OCI-LY3 (cell line): ENCODE measurements around the gene PNPLA2.

Source experiments
- H2AFZ ChIP-seq: fragments of 200-600, 300-600 bp; shearing (Covaris generic); 2 replicates; pipeline ENCODE4 v1.6.0; 2014; ENCODE audit warnings: antibody characterized with exemption, low read depth, low read length
- H3K27ac ChIP-seq: fragments of 200-600, 300-600 bp; sonication (generic); 2 replicates; pipeline ENCODE4 v1.5.1; 2014; ENCODE audit warnings: mild to moderate bottlenecking, low read length, moderate library complexity, mixed read lengths
- H3K27me3 ChIP-seq: fragments of 200-600, 300-600 bp; sonication (generic); 2 replicates; pipeline ENCODE4 v1.6.1; 2014; ENCODE audit warnings: low read depth, low read length, mixed read lengths
- H3K36me3 ChIP-seq: fragments of 200-600, 300-600 bp; sonication (generic); replicated peaks from 2 replicates; pipeline ENCODE3; 2014; ENCODE audit warnings: low read depth, low read length, mixed read lengths
- H3K4me1 ChIP-seq: fragments of 300-600, 200-600 bp; sonication (generic); 2 replicates; pipeline ENCODE4 v1.6.1; 2014; ENCODE audit warnings: low read length, mixed read lengths
- H3K4me2 ChIP-seq: fragments of 200-600, 300-600 bp; sonication (generic); 2 replicates; pipeline ENCODE4 v1.6.1; 2014; ENCODE audit warnings: low read length, mixed read lengths
- H3K4me3 ChIP-seq: fragments of 300-600, 200-600 bp; sonication (generic); 2 replicates; pipeline ENCODE4 v1.5.1; 2014; ENCODE audit warnings: antibody characterized with exemption, mild to moderate bottlenecking, low read length, moderate library complexity
- H3K79me2 ChIP-seq: fragments of 300-600, 200-600 bp; shearing (Covaris generic); 2 replicates; pipeline ENCODE4 v1.6.1; 2014; ENCODE audit warnings: mild to moderate bottlenecking, low read length, mixed read lengths
- H3K9ac ChIP-seq: fragments of 300-600, 200-600 bp; shearing (Covaris generic); 2 replicates; pipeline ENCODE4 v1.6.0; 2014; ENCODE audit warnings: mild to moderate bottlenecking, low read length, moderate library complexity
- H3K9me3 ChIP-seq: fragments of 200-600, 300-600 bp; shearing (Covaris generic); 2 replicates; pipeline ENCODE4 v1.6.1; 2014; ENCODE audit warnings: low read length, mixed read lengths; ENCODE audit not compliant: insufficient read depth
- H4K20me1 ChIP-seq: fragments of 200-600, 300-600 bp; sonication (generic); 2 replicates; pipeline ENCODE4 v1.6.1; 2016; ENCODE audit warnings: low read length, mixed read lengths; ENCODE audit not compliant: insufficient read depth
- EZH2phosphoT487 ChIP-seq: fragments of 200-600 bp; shearing (Covaris generic); IDR thresholded peaks from 2 replicates; pipeline ENCODE4 v1.6.1; 2018; ENCODE audit warnings: antibody characterized with exemption, mixed run types, low read depth
- TF ChIP-seq, protein P1 (sequence below): fragments of 200-600, 300-600 bp; sonication (generic); IDR thresholded peaks from 2 replicates; pipeline ENCODE4 v1.5.1; 2014; ENCODE audit warnings: antibody characterized with exemption, low read length, low read depth

Gene PNPLA2

DNA sequence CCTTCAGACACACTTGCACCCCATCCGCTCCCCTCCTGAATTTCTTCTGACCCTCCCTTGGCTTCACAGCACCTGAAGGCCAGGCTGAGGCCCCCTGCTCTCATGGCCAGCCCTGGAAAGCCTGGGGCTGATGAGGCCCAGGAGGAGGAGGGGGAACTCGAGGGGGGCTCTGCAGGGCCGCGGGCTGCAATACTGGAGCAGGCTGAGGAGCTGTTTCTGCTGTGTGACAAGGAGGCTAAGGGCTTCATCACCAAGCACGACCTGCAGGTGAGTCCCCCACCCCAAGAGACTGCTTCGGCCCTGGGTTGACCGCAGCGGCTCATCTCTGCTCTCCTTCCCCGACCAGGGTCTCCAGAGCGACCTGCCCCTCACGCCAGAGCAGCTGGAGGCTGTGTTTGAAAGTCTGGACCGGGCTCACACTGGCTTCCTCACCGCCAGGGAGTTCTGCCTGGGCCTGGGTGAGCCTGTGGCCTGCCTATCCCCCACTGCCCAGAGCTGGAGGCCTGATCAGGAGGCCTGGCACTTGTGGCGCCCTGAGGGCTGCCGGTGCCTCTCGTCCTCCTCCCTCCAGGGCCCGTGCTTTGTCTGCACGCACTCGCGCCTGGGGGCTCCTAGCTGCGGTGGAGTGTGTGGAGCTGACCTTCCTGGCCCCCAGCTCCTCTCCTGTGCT, 9.9 kb downstream of the PNPLA2 start:
- H3K4me1 ChIP-seq, result peaks cover 43% of the 10 kb centered on the region
- H3K4me2 ChIP-seq, result peak overlapping the region; percentile 92
- no peaks in the 10 kb centered on the region for H4K20me1 ChIP-seq
- no peak overlapping the region for H3K27ac ChIP-seq
- H2AFZ ChIP-seq, result no peak overlapping the region
- H3K27me3 ChIP-seq, result no peaks in the 10 kb centered on the region
- H3K9me3 ChIP-seq, result no peaks in the 10 kb centered on the region
- peaks cover 5% of the 10 kb centered on the region for H3K79me2 ChIP-seq
- H3K4me3 ChIP-seq, result peak overlapping the region; percentile 52; the same call in 1 of the 2 replicates
- peaks cover 9% of the 10 kb centered on the region for H3K36me3 ChIP-seq
- TF ChIP-seq EZH2phosphoT487, result no peak
- TF ChIP-seq, protein P1, sequence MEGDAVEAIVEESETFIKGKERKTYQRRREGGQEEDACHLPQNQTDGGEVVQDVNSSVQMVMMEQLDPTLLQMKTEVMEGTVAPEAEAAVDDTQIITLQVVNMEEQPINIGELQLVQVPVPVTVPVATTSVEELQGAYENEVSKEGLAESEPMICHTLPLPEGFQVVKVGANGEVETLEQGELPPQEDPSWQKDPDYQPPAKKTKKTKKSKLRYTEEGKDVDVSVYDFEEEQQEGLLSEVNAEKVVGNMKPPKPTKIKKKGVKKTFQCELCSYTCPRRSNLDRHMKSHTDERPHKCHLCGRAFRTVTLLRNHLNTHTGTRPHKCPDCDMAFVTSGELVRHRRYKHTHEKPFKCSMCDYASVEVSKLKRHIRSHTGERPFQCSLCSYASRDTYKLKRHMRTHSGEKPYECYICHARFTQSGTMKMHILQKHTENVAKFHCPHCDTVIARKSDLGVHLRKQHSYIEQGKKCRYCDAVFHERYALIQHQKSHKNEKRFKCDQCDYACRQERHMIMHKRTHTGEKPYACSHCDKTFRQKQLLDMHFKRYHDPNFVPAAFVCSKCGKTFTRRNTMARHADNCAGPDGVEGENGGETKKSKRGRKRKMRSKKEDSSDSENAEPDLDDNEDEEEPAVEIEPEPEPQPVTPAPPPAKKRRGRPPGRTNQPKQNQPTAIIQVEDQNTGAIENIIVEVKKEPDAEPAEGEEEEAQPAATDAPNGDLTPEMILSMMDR, result no peak
- H3K9ac ChIP-seq, result no peak overlapping the region; the same call in 1 of the 2 replicates

DNA sequence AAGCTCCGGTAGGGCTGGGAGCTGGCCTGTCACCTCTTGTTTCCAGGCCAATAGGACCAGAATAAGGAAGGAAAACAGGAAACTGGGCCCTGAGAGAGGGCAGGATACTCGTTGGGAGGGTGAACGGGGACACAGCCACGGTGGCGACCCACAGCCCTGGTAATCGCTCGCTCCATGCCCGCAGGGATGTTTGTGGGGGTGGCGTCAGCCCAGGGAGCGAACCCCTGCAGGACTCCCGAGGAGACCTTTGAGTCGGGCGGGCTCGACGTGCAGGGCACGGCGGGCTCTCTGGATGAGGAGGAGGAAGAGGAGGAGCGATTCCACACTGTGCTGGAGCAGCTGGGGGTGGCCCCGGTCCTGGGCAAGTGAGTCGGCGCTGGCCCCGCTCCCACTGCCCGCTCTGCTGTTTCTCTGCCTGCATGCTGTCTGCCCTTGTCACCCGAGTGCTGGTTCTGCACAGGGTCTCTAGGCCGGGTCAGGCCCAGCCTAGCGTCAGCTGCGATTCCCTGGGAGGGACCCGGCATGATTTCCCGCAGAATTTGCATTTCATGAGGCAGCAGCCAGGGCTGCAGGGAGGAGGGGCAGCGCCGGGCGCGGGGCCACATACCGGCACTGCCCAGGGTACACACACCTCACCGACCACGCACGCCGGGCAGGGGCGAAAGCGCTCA, 10.6 kb downstream of the PNPLA2 start:
- Histone ChIP-seq H3K9me3 (no peaks in the 10 kb centered on the region), H3K9ac (no peak overlapping the region; the same call in 1 of the 2 replicates), H4K20me1 (peaks cover under 1% of the 10 kb centered on the region; the same call in 1 of the 2 replicates), H3K27me3 (no peaks in the 10 kb centered on the region), H2AFZ (no peak overlapping the region), H3K79me2 (peaks cover 9% of the 10 kb centered on the region), H3K27ac (no peak overlapping the region), H3K4me3 (peak overlapping the region; percentile 52), H3K4me2 (peak overlapping the region; percentile 66), H3K4me1 (peaks cover 46% of the 10 kb centered on the region), H3K36me3 (peaks cover 9% of the 10 kb centered on the region)
- no peak for TF ChIP-seq EZH2phosphoT487
- TF ChIP-seq, protein P1, result no peak

DNA sequence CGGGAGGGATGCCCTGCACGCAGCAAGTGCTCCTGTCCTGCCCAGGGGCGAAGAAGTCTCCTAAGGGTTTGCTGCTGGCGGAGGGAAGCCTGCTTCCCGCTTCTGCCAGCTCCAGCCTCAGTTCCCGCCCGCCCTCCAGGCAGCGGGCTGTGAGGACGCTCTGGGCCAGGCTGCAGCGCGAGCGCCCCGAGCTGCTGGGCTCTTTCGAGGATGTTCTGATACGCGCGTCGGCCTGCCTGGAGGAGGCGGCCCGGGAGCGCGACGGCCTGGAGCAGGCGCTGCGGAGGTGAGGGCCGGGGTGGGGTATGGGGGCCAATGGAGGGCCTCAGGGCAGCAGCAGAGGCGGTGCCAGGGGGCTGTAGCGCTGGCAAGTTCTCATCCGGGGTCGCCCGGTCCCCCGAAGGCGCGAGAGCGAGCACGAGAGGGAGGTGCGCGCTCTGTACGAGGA, 11.2 kb downstream of the PNPLA2 start:
- TF ChIP-seq, protein P1, result no peak
- no peak for TF ChIP-seq EZH2phosphoT487
- no peak overlapping the region for H3K9ac ChIP-seq
- peaks cover 4% of the 10 kb centered on the region for H3K36me3 ChIP-seq
- peaks cover 6% of the 10 kb centered on the region; the same call in 1 of the 2 replicates for H4K20me1 ChIP-seq
- H3K4me2 ChIP-seq, result peak overlapping the region; percentile 66
- H2AFZ ChIP-seq, result no peak overlapping the region
- peaks cover 46% of the 10 kb centered on the region for H3K4me1 ChIP-seq
- H3K27ac ChIP-seq, result no peak overlapping the region
- no peaks in the 10 kb centered on the region for H3K9me3 ChIP-seq
- peaks cover 9% of the 10 kb centered on the region for H3K79me2 ChIP-seq
- H3K27me3 ChIP-seq, result no peaks in the 10 kb centered on the region
- peak overlapping the region; percentile 52 for H3K4me3 ChIP-seq

DNA sequence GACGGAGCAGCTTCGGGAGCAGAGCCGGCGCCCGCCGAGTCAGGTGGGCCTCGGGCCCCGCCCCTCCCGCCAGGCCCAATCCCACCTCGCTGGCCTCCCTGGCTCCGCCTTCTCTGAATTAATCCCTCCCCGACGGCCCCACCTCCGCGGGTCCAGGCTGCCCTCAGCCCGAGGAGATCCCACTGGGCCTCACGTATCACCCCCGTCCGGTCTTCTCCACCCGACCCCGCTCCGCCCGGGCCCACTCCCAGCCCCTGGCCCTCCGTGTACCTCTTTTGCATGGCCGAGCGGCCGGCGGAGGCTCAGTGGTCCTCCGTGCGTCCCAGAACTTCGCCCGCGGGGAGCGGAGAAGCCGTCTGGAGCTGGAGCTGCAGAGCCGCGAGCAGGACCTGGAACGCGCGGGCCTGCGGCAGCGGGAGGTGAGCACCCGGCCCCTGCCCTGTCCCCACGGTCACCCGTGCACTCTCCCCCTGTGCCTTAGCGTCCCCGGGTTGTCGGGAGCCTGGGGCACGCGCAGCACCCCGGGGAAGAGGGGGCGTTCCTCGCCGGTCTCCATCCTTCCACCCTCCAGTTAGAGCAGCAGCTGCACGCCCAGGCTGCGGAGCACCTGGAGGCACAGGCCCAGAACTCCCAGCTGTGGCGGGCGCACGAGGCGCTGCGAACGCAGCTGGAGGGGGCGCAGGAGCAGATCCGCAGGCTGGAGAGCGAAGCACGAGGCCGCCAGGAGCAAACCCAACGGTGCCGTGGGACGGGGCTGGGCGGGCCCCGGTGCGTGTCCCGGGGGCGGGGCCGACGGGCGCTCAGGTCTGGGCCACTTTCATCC, 11.8 kb downstream of the PNPLA2 start:
- no peaks in the 10 kb centered on the region for H3K27me3 ChIP-seq
- peaks cover 8% of the 10 kb centered on the region; the same call in 1 of the 2 replicates for H4K20me1 ChIP-seq
- no peak overlapping the region for H3K4me3 ChIP-seq
- peaks cover 9% of the 10 kb centered on the region for H3K79me2 ChIP-seq
- no peak overlapping the region for H3K9ac ChIP-seq
- no peak overlapping the region for H3K4me2 ChIP-seq
- H3K9me3 ChIP-seq, result no peaks in the 10 kb centered on the region
- H3K36me3 ChIP-seq, result no peaks in the 10 kb centered on the region
- TF ChIP-seq, protein P1, result no peak
- no peak for TF ChIP-seq EZH2phosphoT487
- H3K27ac ChIP-seq, result no peak overlapping the region
- no peak overlapping the region for H2AFZ ChIP-seq
- H3K4me1 ChIP-seq, result peaks cover 46% of the 10 kb centered on the region
